Peyer's patch (tissue), 4 donors: Measurements from ENCODE around the gene LHX3. TPM values are rescaled to one million over a fixed set of nuclear protein-coding genes. Genes with fewer than 3 reads are reported as not detected.

Experiments used
- DNase-seq, 3 donors: peaks; one replicate each; pipeline ENCODE4 v3.0.0-alpha.2; 2017 to 2019
- H3K27ac ChIP-seq, 4 donors: fragments of 200-600 bp; sonication (generic); one replicate each; pipeline ENCODE4 v1.5.1; 2016 to 2019
- H3K27me3 ChIP-seq, 2 donors: fragments of 200-600 bp; sonication (generic); one replicate each; pipeline ENCODE4 v1.5.1; 2019
- H3K36me3 ChIP-seq, 3 donors: fragments of 200-600 bp; sonication (generic); one replicate each; pipeline ENCODE4 v1.5.1; 2016 to 2019
- H3K4me1 ChIP-seq, 4 donors: fragments of 200-600 bp; sonication (generic); one replicate each; pipeline ENCODE4 v1.5.1; 2016 to 2019
- H3K4me3 ChIP-seq, 4 donors: fragments of 200-600 bp; sonication (generic); 1 replicate in 3 of 4; 2 replicates in 1 of 4; pipeline ENCODE4 v1.5.1; 2016 to 2019; ENCODE audit warnings: mild to moderate bottlenecking in 1 of 4
- H3K9me3 ChIP-seq, 4 donors: fragments of 200-600 bp; sonication (generic); one replicate each; pipeline ENCODE4 v1.5.1; 2016 to 2019; ENCODE audit warnings: mild to moderate bottlenecking in 1 of 4
- POLR2A ChIP-seq, 2 donors: fragments of 450-650 bp; IDR thresholded peaks; one replicate each; pipeline ENCODE4 v1.5.1; 2017; ENCODE audit warnings: antibody characterized with exemption in 2 of 2, mild to moderate bottlenecking in 2 of 2, moderate library complexity in 2 of 2
- total RNA-seq, 4 donors: library from RNA; depleted of rRNA; stranded (reverse); fragments of >200 nt; gene quantifications; one replicate each; pipeline ENCODE4 v1.1.0, GENCODE V29; 2016
- TF ChIP-seq, protein P1 (sequence below), 6 experiments: fragments of 450-650 bp in 4 of 6; fragments of 200-600 bp in 2 of 6; sonication (generic) in 1 of 6; IDR thresholded peaks; one replicate each; pipeline ENCODE4 v1.5.1; 2017 to 2019; ENCODE audit warnings: antibody characterized with exemption in 6 of 6, mild to moderate bottlenecking in 3 of 6, moderate library complexity in 1 of 6

Gene LHX3
- total RNA-seq, 4 donors from 2014 or later = not detected

DNA sequence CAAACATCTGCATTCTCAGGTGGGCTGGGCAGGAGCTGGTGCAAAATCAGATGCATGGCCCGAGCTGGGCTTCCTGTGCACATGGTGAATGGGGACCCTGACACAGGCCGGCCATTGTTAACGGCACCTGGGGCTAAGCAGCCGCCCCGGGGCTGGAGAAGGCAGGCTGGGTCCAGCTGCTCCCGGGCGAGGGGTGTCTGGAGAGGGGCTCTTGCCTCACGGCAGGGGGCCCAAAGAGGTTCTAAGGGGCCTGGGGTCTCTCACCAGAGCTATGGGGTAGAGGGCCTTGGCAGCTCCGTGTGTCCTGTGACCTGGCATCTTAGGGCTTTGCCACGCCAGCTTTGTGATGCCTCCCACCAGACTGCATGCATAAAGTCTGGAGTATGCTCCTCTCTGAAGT lies 45.7 kb upstream of the LHX3 start:
- no peak overlapping the region for H3K4me3 ChIP-seq
- TF ChIP-seq POLR2A (IDR thresholded peaks at IDR 0.05) = no peak
- TF ChIP-seq, protein P1, sequence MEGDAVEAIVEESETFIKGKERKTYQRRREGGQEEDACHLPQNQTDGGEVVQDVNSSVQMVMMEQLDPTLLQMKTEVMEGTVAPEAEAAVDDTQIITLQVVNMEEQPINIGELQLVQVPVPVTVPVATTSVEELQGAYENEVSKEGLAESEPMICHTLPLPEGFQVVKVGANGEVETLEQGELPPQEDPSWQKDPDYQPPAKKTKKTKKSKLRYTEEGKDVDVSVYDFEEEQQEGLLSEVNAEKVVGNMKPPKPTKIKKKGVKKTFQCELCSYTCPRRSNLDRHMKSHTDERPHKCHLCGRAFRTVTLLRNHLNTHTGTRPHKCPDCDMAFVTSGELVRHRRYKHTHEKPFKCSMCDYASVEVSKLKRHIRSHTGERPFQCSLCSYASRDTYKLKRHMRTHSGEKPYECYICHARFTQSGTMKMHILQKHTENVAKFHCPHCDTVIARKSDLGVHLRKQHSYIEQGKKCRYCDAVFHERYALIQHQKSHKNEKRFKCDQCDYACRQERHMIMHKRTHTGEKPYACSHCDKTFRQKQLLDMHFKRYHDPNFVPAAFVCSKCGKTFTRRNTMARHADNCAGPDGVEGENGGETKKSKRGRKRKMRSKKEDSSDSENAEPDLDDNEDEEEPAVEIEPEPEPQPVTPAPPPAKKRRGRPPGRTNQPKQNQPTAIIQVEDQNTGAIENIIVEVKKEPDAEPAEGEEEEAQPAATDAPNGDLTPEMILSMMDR (IDR thresholded peaks at IDR 0.05) = no peak
- no peaks in the 10 kb centered on the region for H3K36me3 ChIP-seq
- no peak for DNase-seq
- H3K9me3 ChIP-seq = no peaks in the 10 kb centered on the region
- no peaks in the 10 kb centered on the region for H3K27me3 ChIP-seq
- H3K4me1 ChIP-seq = peaks cover 0 to 4% (median 0%) of the 10 kb centered on the region in 4 donors
- H3K27ac ChIP-seq = no peak overlapping the region

- Histone ChIP-seq H3K27me3 (no peaks in the 10 kb centered on the region), H3K4me3 (no peak overlapping the region), H3K27ac (no peak overlapping the region), H3K9me3 (no peaks in the 10 kb centered on the region), H3K4me1 (peaks cover 0 to 7% (median under 1%) of the 10 kb centered on the region in 4 donors), H3K36me3 (no peaks in the 10 kb centered on the region)
- TF ChIP-seq, protein P1 (IDR thresholded peaks at IDR 0.05) = no peak
- TF ChIP-seq POLR2A (IDR thresholded peaks at IDR 0.05) = no peak
- no peak for DNase-seq
Observed at GRCh38 chr9:136249877-136250559, 45.1 kb upstream of the LHX3 start.

GRCh38 chr9:136248951-136249876 lies 44.3 kb upstream of the LHX3 start:
- H3K27me3 ChIP-seq = no peaks in the 10 kb centered on the region
- peaks cover 0 to 15% (median 6%) of the 10 kb centered on the region in 4 donors for H3K4me1 ChIP-seq
- TF ChIP-seq POLR2A (IDR thresholded peaks at IDR 0.05) = no peak
- TF ChIP-seq, protein P1 (IDR thresholded peaks at IDR 0.05) = no peak
- DNase-seq = no peak
- H3K9me3 ChIP-seq = no peaks in the 10 kb centered on the region
- H3K4me3 ChIP-seq = no peak overlapping the region
- H3K36me3 ChIP-seq = no peaks in the 10 kb centered on the region
- no peak overlapping the region for H3K27ac ChIP-seq

GRCh38 chr9:136247947-136248637 lies 43.2 kb upstream of the LHX3 start:
- Histone ChIP-seq H3K36me3 (no peaks in the 10 kb centered on the region), H3K9me3 (no peaks in the 10 kb centered on the region), H3K27ac (no peak overlapping the region), H3K27me3 (no peaks in the 10 kb centered on the region), H3K4me1 (peaks cover 3 to 21% (median 13%) of the 10 kb centered on the region in 4 donors), H3K4me3 (no peak overlapping the region)
- TF ChIP-seq POLR2A (IDR thresholded peaks at IDR 0.05) = no peak
- TF ChIP-seq, protein P1 (IDR thresholded peaks at IDR 0.05) = no peak
- DNase-seq = no peak

- no peaks in the 10 kb centered on the region for H3K36me3 ChIP-seq
- H3K27me3 ChIP-seq = no peaks in the 10 kb centered on the region
- H3K27ac ChIP-seq = no peak overlapping the region
- no peaks in the 10 kb centered on the region for H3K9me3 ChIP-seq
- H3K4me3 ChIP-seq = no peak overlapping the region
- no peak for DNase-seq
- TF ChIP-seq, protein P1 (IDR thresholded peaks at IDR 0.05) = no peak
- peaks cover 3 to 22% (median 18%) of the 10 kb centered on the region in 4 donors for H3K4me1 ChIP-seq
Observed at GRCh38 chr9:136247551-136247916, 42.6 kb upstream of the LHX3 start.
